HepG2 (cell line): ENCODE measurements around the gene GAS1. TPM values are rescaled to one million over a fixed set of nuclear protein-coding genes. Genes with fewer than 3 reads are reported as not detected.

ENCODE experiments used
- ATAC-seq: fragments of 200-7000 bp; cut with Tn5 transposase; 3 replicates; pipeline ENCODE4 v1.9.1; 2020; ENCODE audit warnings: mild to moderate bottlenecking, moderate library complexity
- BruUV-seq: library from RNA; stranded (reverse); fragments of 400-500 nt; replicated peaks from 2 replicates; lab custom pipeline; 2021; lab: Mats Ljungman, UMichigan
- CTCF ChIA-PET: fragments of 300-600 bp; formaldehyde crosslinking; extraction: SDS; loops from one replicate; lab custom pipeline; 2021; ENCODE audit warnings: low total read pairs, inconsistent platforms, low intra/inter-chr PET ratio; lab: Yijun Ruan, JAX
- POLR2A ChIA-PET: fragments of 350-600 bp; sonication (Branson Sonifier 250); formaldehyde crosslinking; loops from one replicate; lab custom pipeline; 2020; ENCODE audit warnings: antibody characterized with exemption, inconsistent platforms; lab: Yijun Ruan, JAX
- DNase-seq: peaks from one replicate; pipeline ENCODE4 v3.0.0-alpha.2; 2015; ENCODE audit warnings: low spot score
- FAIRE-seq: peaks from 3 replicates; lab custom pipeline; 2011; peaks lifted over from hg19 to GRCh38; lab: Jason Lieb, UNC
- H2AFZ ChIP-seq: one replicate; pipeline ENCODE4 v1.6.1; 2011; ENCODE audit warnings: low read length, inconsistent platforms
- H3K27ac ChIP-seq: fragments of 300-600 bp; 3 replicates; pipeline ENCODE4 v1.8.0; 2011; ENCODE audit warnings: mixed run types, mild to moderate bottlenecking, mixed read lengths, low read length, inconsistent platforms; ENCODE audit not compliant: insufficient read depth; ENCODE audit errors: extremely low read length
- H3K27me3 ChIP-seq, 2 experiments: fragments of 200-600 bp in 1 of 2; 2 replicates in 1 of 2; 3 replicates in 1 of 2; pipeline versions ENCODE4 v1.6.0 to v1.8.0; 2011; ENCODE audit warnings: low read length in 2 of 2, mild to moderate bottlenecking in 2 of 2, moderate library complexity in 2 of 2, inconsistent platforms in 1 of 2; ENCODE audit not compliant: insufficient read depth in 2 of 2, control insufficient read depth in 1 of 2
- H3K36me3 ChIP-seq, 2 experiments: fragments of 200-600 bp in 1 of 2; replicated peaks in 1 of 2; 2 replicates in 1 of 2; 3 replicates in 1 of 2; pipeline versions ENCODE4 v1.5.1 to v1.8.0; 2011; ENCODE audit warnings: low read length in 2 of 2, inconsistent platforms in 1 of 2; ENCODE audit not compliant: insufficient read depth in 2 of 2, control insufficient read depth in 1 of 2
- H3K4me1 ChIP-seq: 2 replicates; pipeline ENCODE4 v1.5.1; 2012; ENCODE audit warnings: low read length, inconsistent platforms; ENCODE audit not compliant: insufficient read depth
- H3K4me2 ChIP-seq: 2 replicates; pipeline ENCODE4 v1.6.0; 2011; ENCODE audit warnings: low read depth, low read length, inconsistent platforms
- H3K4me3 ChIP-seq, 3 experiments: fragments of 200-600 bp in 1 of 3; sonication (generic), shearing (Covaris generic) in 1 of 3; replicated peaks in 1 of 3; 2 replicates each; pipeline ENCODE4 v1.5.1; 2011 to 2016; ENCODE audit warnings: low read length in 3 of 3, inconsistent platforms in 2 of 3, low read depth in 2 of 3, mild to moderate bottlenecking in 2 of 3, control low read depth in 1 of 3, mixed read lengths in 1 of 3; ENCODE audit not compliant: insufficient read depth in 1 of 3
- H3K79me2 ChIP-seq: one replicate; pipeline ENCODE4 v1.6.1; 2011; ENCODE audit warnings: low read length, inconsistent platforms; ENCODE audit not compliant: insufficient read depth
- H3K9ac ChIP-seq: 2 replicates; pipeline ENCODE4 v1.6.0; 2011; ENCODE audit warnings: mild to moderate bottlenecking, low read depth, low read length, inconsistent platforms; ENCODE audit not compliant: insufficient read depth
- H3K9me3 ChIP-seq: 2 replicates; pipeline ENCODE4 v1.5.1; 2012; ENCODE audit warnings: mild to moderate bottlenecking, low read length
- H4K20me1 ChIP-seq: 2 replicates; pipeline ENCODE4 v1.6.0; 2011; ENCODE audit warnings: inconsistent platforms, mild to moderate bottlenecking, low read length, moderate library complexity; ENCODE audit not compliant: insufficient read depth
- DR1 ChIP-seq: sonication (generic); formaldehyde crosslinking; IDR thresholded peaks from 2 replicates; pipeline ENCODE4 v1.8.0; 2021; ENCODE audit warnings: mild to moderate bottlenecking, missing genetic modification reagents, inconsistent platforms
- DZIP1 ChIP-seq: sonication (generic); formaldehyde crosslinking; IDR thresholded peaks from 2 replicates; pipeline ENCODE4 v1.5.0; 2020; ENCODE audit warnings: mild to moderate bottlenecking, missing genetic modification reagents
- FOXA3 ChIP-seq: IDR thresholded peaks from 2 replicates; pipeline ENCODE4 v1.6.1; 2016; ENCODE audit warnings: missing genetic modification reagents, missing compliant biosample characterization
- MTF1 ChIP-seq: sonication (generic); formaldehyde crosslinking; IDR thresholded peaks from 2 replicates; pipeline ENCODE4 v1.5.0; 2020; ENCODE audit warnings: missing genetic modification reagents
- NFE2 ChIP-seq: sonication (generic); formaldehyde crosslinking; IDR thresholded peaks from 2 replicates; pipeline ENCODE4 v1.4.0; 2020; ENCODE audit warnings: missing genetic modification reagents
- PRDM15 ChIP-seq: sonication (generic); formaldehyde crosslinking; IDR thresholded peaks from 2 replicates; pipeline ENCODE4 v1.4.0; 2020; ENCODE audit warnings: missing genetic modification reagents
- THAP11 ChIP-seq: IDR thresholded peaks from 2 replicates; pipeline ENCODE4 v1.6.1; 2016; ENCODE audit warnings: missing biosample characterization, missing genetic modification reagents
- TOE1 ChIP-seq: sonication (generic); formaldehyde crosslinking; IDR thresholded peaks from 2 replicates; pipeline ENCODE4 v1.4.0; 2020; ENCODE audit warnings: mild to moderate bottlenecking, missing genetic modification reagents
- ZBTB3 ChIP-seq: sonication (generic); formaldehyde crosslinking; IDR thresholded peaks from 2 replicates; pipeline ENCODE4 v1.4.0; 2020; ENCODE audit warnings: low read depth, mild to moderate bottlenecking, moderate library complexity, missing genetic modification reagents, borderline replicate concordance
- ZBTB37 ChIP-seq: sonication (generic); formaldehyde crosslinking; IDR thresholded peaks from 2 replicates; pipeline ENCODE4 v1.4.0; 2020; ENCODE audit warnings: mild to moderate bottlenecking, missing genetic modification reagents
- ZNF230 ChIP-seq: sonication (generic); formaldehyde crosslinking; IDR thresholded peaks from 2 replicates; pipeline ENCODE4 v1.4.0; 2020; ENCODE audit warnings: mild to moderate bottlenecking, missing genetic modification reagents
- WGBS: methylation state at CpG from one replicate; pipeline ENCODE4 v1.1.6; 2017; ENCODE audit warnings: low lambda C conversion rate; 5-methylcytosine and 5-hydroxymethylcytosine counted together
- in situ Hi-C: cut with HindIII; loops from 2 replicates; pipeline ENCODE4 v1.10.0; 2017; ENCODE audit warnings: low pct_unique_long_range_greater_than_20kb; ENCODE audit not compliant: extremely low pct_ligation_motif_present
- intact Hi-C: fragments of 100-400 bp; cut with micrococcal nuclease; formaldehyde crosslinking; loops from one replicate; pipeline ENCODE4 v1.10.0; 2022; ENCODE audit not compliant: unreplicated experiment
- polyA plus RNA-seq, 8 experiments: library from polyadenylated mRNA; depleted of rRNA in 3 of 8; stranded (reverse) in 7 of 8; unstranded in 1 of 8; fragments of >200 nt; fragmentation: Illumina TruSeq in 4 of 8; extraction: Trizol in 4 of 8; gene quantifications; 2 replicates each; pipeline versions ENCODE4 v1.2.1 to v1.2.3, GENCODE V29; 2011 to 2016; ENCODE audit warnings: low read depth in 4 of 8, missing spikeins in 1 of 8, mixed read lengths in 1 of 8; ENCODE audit not compliant: insufficient read depth in 1 of 8
- total RNA-seq, 5 experiments: library from RNA; depleted of rRNA; stranded (reverse); fragments of >200 nt; fragmentation: Illumina TruSeq; extraction: Trizol; gene quantifications; 2 replicates each; pipeline ENCODE4 v1.2.3, GENCODE V29; 2016; ENCODE audit warnings: low read depth in 1 of 5

The GAS1 gene
- total and polyA plus RNA-seq, 2 of the 13 experiments (the other 11 are each of a cell fraction or from before 2014, with no cell fraction given) = not detected

- H2AFZ ChIP-seq = no peak overlapping the region
- CTCF ChIA-PET = no interaction called here
- FAIRE-seq = no peak
Measured at GRCh38 chr9:86918556-86918955, 28.8 kb downstream of the GAS1 start.

More at GRCh38 chr9:86918556-86918955, 28.8 kb downstream of the GAS1 start:
- H3K4me3 ChIP-seq = no peak overlapping the region
- intact Hi-C loops (no loop called here), in situ Hi-C loops (no loop called here)
- H3K27me3 ChIP-seq = peaks cover 0 to 4% of the 10 kb centered on the region in 2 experiments; a peak in 3 of 5 replicates
- DNase-seq (no peak), ATAC-seq (no peak)
- H3K4me2 ChIP-seq = no peak overlapping the region
- H3K27ac ChIP-seq = no peak overlapping the region
- no peaks in the 10 kb centered on the region for H3K4me1 ChIP-seq
- 4% methylated on average over 3 of the region's 3 CpGs for WGBS
- POLR2A ChIA-PET = no interaction called here
- TF ChIP-seq ZBTB37 (CRISPR knock-in tag) (no peak), MTF1 (CRISPR knock-in tag) (no peak), FOXA3 (CRISPR knock-in tag) (no peak), ZNF230 (CRISPR knock-in tag) (no peak), THAP11 (CRISPR knock-in tag) (no peak), NFE2 (CRISPR knock-in tag) (no peak), DR1 (CRISPR knock-in tag) (no peak), DZIP1 (CRISPR knock-in tag) (no peak), ZBTB3 (no peak), TOE1 (CRISPR knock-in tag) (no peak), PRDM15 (CRISPR knock-in tag) (no peak)
- H3K9me3 ChIP-seq = peaks cover 6% of the 10 kb centered on the region; the same call in 1 of the 2 replicates
- no peaks in the 10 kb centered on the region for H3K36me3 ChIP-seq
- no peaks in the 10 kb centered on the region for H3K79me2 ChIP-seq
- BruUV-seq = no TSS peak
- H4K20me1 ChIP-seq = no peaks in the 10 kb centered on the region
- H3K9ac ChIP-seq = no peak overlapping the region
